ENCODE results near the gene CHST10.

DNA sequence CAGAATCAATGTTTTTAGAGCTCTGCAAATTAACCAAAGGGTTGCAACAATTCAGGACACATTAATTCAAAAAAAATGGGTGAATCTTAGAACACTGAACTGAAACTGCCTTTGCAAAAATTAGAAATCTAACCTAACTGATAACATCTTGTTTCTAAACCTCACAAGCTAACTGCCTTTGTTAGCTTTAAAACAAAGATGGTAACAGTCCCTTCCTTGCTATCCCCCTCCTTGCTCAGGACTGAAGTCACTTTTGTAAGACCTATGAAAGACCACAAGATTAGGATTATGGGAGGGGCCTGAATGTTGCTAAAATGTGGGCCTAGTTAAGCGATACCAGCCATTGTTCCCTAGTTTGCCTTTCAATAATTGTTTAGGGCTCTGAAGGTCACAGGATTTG is 50.3 kb downstream of the CHST10 start:
- TF ChIP-seq CTCF (conservative IDR thresholded peaks at IDR 0.05): no peak
- TF ChIP-seq EZH2 (IDR thresholded peaks at IDR 0.05; ENCODE audit: low read depth): no peak
